ENCODE results near the gene ZNF236. TPM values are rescaled to one million over a fixed set of nuclear protein-coding genes. Genes with fewer than 3 reads are reported as not detected.

Gene ZNF236
- total and polyA plus RNA-seq, 11 donors = 1.9 to 17.0 (median 10.4) TPM

DNA sequence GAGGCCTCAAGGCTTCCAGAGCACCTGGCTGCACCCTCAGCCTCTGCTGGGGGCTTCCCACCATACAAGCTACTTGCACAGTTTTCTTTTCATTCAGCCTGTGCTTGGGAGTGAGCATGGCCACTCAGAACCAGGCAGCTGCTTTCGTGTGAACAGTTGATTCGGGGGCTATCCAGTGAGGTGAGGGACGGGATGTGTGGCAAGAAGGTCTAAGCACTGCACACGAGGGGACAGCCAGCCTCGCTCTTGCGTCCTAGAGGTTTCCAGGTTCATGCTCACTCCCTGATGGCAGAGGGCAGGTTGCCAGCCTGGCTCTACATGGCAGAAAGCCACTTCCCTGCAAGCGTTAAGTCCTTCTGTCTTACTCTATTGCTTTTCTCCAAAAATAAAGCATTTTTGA lies 164.0 kb downstream of the ZNF236 start:
- H3K4me3 ChIP-seq = no peak overlapping the region
- intact Hi-C loops (cut with DNase I) = loop anchor here in 1 of 10 donors (10.0 kb wide), 1 partner anchor 62 kb away; no protein-coding TSS in a partner anchor
- ATAC-seq (no peak), DNase-seq (peak in 1 of 5 donors; percentile 8)
- TF ChIP-seq, protein P1, sequence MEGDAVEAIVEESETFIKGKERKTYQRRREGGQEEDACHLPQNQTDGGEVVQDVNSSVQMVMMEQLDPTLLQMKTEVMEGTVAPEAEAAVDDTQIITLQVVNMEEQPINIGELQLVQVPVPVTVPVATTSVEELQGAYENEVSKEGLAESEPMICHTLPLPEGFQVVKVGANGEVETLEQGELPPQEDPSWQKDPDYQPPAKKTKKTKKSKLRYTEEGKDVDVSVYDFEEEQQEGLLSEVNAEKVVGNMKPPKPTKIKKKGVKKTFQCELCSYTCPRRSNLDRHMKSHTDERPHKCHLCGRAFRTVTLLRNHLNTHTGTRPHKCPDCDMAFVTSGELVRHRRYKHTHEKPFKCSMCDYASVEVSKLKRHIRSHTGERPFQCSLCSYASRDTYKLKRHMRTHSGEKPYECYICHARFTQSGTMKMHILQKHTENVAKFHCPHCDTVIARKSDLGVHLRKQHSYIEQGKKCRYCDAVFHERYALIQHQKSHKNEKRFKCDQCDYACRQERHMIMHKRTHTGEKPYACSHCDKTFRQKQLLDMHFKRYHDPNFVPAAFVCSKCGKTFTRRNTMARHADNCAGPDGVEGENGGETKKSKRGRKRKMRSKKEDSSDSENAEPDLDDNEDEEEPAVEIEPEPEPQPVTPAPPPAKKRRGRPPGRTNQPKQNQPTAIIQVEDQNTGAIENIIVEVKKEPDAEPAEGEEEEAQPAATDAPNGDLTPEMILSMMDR (IDR thresholded peaks at IDR 0.05) = no peak
- no peak for TF ChIP-seq POLR2A (IDR thresholded peaks at IDR 0.05)
- peaks cover 0 to 28% (median 2%) of the 10 kb centered on the region in 12 donors for H3K4me1 ChIP-seq
- WGBS, 4 donors = 86 to 94% (median 92%) methylated on average over 7 of the region's 7 CpGs
- H3K36me3 ChIP-seq = peaks cover 0 to 4% (median 0%) of the 10 kb centered on the region in 9 donors
- peak overlapping the region in 1 of 12 donors; percentile 92 for H3K27ac ChIP-seq
- H3K9me3 ChIP-seq = no peaks in the 10 kb centered on the region
- no peaks in the 10 kb centered on the region for H3K27me3 ChIP-seq

DNA sequence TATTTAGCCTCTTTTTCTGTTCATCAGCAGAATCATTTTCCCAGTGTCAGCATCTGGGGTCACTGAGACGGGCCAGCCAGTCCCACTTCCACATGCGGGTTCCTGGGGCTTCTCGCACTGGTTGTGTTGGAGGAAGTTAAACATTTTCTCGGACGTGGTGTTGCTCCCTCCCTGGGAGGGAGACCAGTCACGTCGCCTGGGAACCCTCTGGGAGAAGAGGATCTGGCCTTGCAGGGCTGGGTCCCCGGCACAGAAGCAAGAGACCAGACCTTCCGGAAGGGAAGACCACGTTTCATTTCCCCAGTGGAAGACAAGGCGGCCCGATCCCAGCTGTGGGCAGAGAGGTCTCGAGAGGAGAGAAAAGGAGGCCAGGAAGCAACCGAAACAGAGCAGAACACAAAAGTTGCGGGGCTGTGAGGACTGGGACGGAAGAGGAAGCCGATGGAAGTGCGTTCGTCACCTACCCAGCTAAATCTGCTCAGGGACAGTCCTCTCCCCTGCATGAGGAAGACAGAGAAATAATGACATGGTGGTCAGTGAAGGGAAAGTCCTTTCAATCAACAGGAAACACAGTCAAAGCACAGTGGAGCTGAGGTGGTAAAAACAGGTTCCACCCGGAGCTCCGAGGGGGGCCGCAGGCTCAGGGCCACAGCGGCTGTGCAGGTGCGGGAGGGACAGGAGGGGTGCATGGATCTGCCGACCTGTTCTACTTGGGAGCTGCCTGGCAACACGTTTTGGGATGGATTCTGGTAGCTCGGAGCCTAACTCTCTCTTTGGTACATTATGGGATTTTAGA lies 165.9 kb downstream of the ZNF236 start:
- Histone ChIP-seq H3K27ac (peak overlapping the region in 9 of 12 donors; percentile 2 to 92 (median 39)), H3K9me3 (no peaks in the 10 kb centered on the region), H3K27me3 (no peaks in the 10 kb centered on the region), H3K36me3 (peaks cover 0 to 4% (median 0%) of the 10 kb centered on the region in 9 donors), H3K4me3 (peak overlapping the region in 9 of 12 donors; percentile 5 to 38 (median 17)), H3K4me1 (peaks cover 0 to 28% (median under 1%) of the 10 kb centered on the region in 12 donors)
- ATAC-seq (peak; percentile 49 to 73 (median 65)), DNase-seq (peak; percentile 43 to 74 (median 51))
- intact Hi-C loops (cut with DNase I) = loop anchor here in 1 of 10 donors (10.0 kb wide), 1 partner anchor 63 kb away; no protein-coding TSS in a partner anchor
- TF ChIP-seq, protein P1 (IDR thresholded peaks at IDR 0.05) = no peak
- no peak for TF ChIP-seq POLR2A (IDR thresholded peaks at IDR 0.05)
- WGBS, 4 donors = 58 to 73% (median 67%) methylated on average over 25 to 27 of the region's 27 CpGs

DNA sequence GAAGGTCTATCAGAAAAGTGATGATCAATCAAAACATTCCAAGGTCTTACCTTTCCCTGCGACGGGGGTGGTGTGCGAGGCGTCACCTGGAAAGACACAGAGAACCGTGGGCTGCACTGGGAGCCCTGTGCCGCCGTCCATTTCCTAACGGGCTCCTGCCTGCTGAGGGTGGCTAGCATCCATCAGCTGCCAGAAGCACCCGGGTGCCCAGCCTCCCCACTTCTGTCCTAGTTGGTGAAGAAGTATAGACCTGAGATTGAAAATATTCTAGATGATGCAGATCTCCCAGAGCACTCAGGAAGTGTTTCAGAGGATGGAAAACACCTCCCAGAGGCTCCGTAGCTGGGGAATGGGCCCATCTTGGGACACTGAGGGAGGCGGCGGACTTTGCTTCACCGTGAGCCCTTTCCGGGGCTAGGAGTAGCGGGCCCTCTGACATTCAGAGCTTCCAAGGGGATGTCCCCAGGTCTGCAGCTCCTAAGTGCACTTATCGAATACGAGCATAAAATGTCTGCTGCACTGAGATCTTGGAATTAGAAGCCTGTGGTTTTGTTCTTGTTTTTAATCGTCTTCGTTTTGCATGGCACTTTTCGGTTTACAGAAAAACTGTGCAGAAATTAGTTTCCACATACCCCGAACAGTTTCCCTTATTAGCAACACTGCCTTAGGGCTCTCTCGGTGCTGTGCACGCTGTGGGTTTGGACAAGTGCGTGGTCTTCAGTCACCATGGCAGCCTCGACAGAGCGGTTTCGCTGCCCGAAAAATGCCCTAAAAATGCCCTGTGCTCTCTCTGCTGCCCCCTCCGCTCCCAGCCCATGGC lies 166.7 kb downstream of the ZNF236 start:
- no peak for TF ChIP-seq POLR2A (IDR thresholded peaks at IDR 0.05)
- TF ChIP-seq, protein P1 (IDR thresholded peaks at IDR 0.05) = no peak
- Histone ChIP-seq H3K4me1 (peaks cover 0 to 28% (median 0%) of the 10 kb centered on the region in 12 donors), H3K27ac (peak overlapping the region in 6 of 12 donors; percentile 2 to 92 (median 50)), H3K9me3 (no peaks in the 10 kb centered on the region), H3K4me3 (peak overlapping the region in 2 of 12 donors; percentile 28 to 30), H3K27me3 (no peaks in the 10 kb centered on the region), H3K36me3 (peaks cover 0 to 4% (median 0%) of the 10 kb centered on the region in 9 donors)
- DNase-seq (no peak), ATAC-seq (no peak)
- intact Hi-C loops (cut with DNase I) = loop anchor here in 1 of 10 donors (10.0 kb wide), 1 partner anchor 64 kb away; no protein-coding TSS in a partner anchor
- 94 to 96% (median 94%) methylated on average over 26 to 29 of the region's 29 CpGs for WGBS, 4 donors
